Right atrium auricular region (tissue), 2 donors: ENCODE data around the gene CENPT. TPM values are rescaled to one million over a fixed set of nuclear protein-coding genes. Genes with fewer than 3 reads are reported as not detected.

Source experiments
- DNase-seq: peaks from one replicate; pipeline ENCODE4 v3.0.0-alpha.2; 2019; ENCODE audit warnings: low spot score
- H3K27ac ChIP-seq, 2 donors: fragments of 200-600 bp; sonication (generic); 1 replicate in 1 of 2; 2 replicates in 1 of 2; pipeline ENCODE4 v1.5.1; 2016 to 2019
- H3K27me3 ChIP-seq, 2 donors: fragments of 200-600 bp; sonication (generic); one replicate each; pipeline versions ENCODE4 v1.5.1 to v1.6.0; 2017 to 2019
- H3K36me3 ChIP-seq: fragments of 200-600 bp; sonication (generic); one replicate; pipeline ENCODE4 v1.5.1; 2016
- H3K4me1 ChIP-seq, 2 donors: fragments of 200-600 bp; sonication (generic); one replicate each; pipeline versions ENCODE4 v1.5.1 to v1.6.0; 2017 to 2019
- H3K4me3 ChIP-seq, 2 donors: fragments of 200-600 bp; sonication (generic); 1 replicate in 1 of 2; 2 replicates in 1 of 2; pipeline ENCODE4 v1.5.1; 2017 to 2019; ENCODE audit warnings: mild to moderate bottlenecking in 1 of 2, moderate library complexity in 1 of 2
- H3K9me3 ChIP-seq, 2 donors: fragments of 200-600 bp; sonication (generic); one replicate each; pipeline ENCODE4 v1.5.1; 2019
- CTCF ChIP-seq, 2 donors: fragments of 200-600 bp; sonication (generic); IDR thresholded peaks; one replicate each; pipeline ENCODE4 v1.5.1; 2019; ENCODE audit warnings: antibody characterized with exemption in 2 of 2
- total RNA-seq, 2 donors: library from RNA; depleted of rRNA; stranded (reverse); fragments of >200 nt; gene quantifications; one replicate each; pipeline ENCODE4 v1.1.0, GENCODE V29; 2016

CENPT gene
- 10 to 100 TPM in 1 of 2 donors, 1 to 10 TPM in 1; 8.7 to 19.1 TPM for total RNA-seq

- DNase-seq: no peak
- TF ChIP-seq CTCF (IDR thresholded peaks at IDR 0.05): no peak
- Histone ChIP-seq H3K9me3 (no peaks in the 10 kb centered on the region), H3K27ac (peak within 1 kb of the TSS; percentile 95), H3K4me1 (peaks cover 0 to 61% of the 10 kb centered on the region in 2 donors), H3K36me3 (no peaks in the 10 kb centered on the region), H3K4me3 (peak within 1 kb of the TSS; percentile 71 to 97), H3K27me3 (no peaks in the 10 kb centered on the region)
Measured at GRCh38 chr16:67847064-67847861, at the start of gene CENPT. TSS of gene CENPT (minus strand) at chr16:67847693. CDS start at chr16:67833859, 13,834 bp downstream.

- no peak overlapping the region for H3K4me3 ChIP-seq
- no peaks in the 10 kb centered on the region for H3K9me3 ChIP-seq
- TF ChIP-seq CTCF (IDR thresholded peaks at IDR 0.05): no peak
- peaks cover 0 to 39% of the 10 kb centered on the region in 2 donors for H3K4me1 ChIP-seq
- H3K27ac ChIP-seq: peak overlapping the region; percentile 56
- H3K36me3 ChIP-seq: peaks cover 8% of the 10 kb centered on the region
- DNase-seq: peak; percentile 81
- H3K27me3 ChIP-seq: no peaks in the 10 kb centered on the region
Measured at GRCh38 chr16:67897231-67897630, 49.7 kb upstream of the CENPT start.

GRCh38 chr16:67893743-67894399 lies 46.4 kb upstream of the CENPT start:
- H3K36me3 ChIP-seq: no peaks in the 10 kb centered on the region
- TF ChIP-seq CTCF (IDR thresholded peaks at IDR 0.05): no peak
- peak overlapping the region; percentile 82 to 99 for H3K4me3 ChIP-seq
- peak overlapping the region; percentile 90 to 97 for H3K27ac ChIP-seq
- H3K27me3 ChIP-seq: no peaks in the 10 kb centered on the region
- H3K9me3 ChIP-seq: no peaks in the 10 kb centered on the region
- peaks cover 0 to 39% of the 10 kb centered on the region in 2 donors for H3K4me1 ChIP-seq
- no peak for DNase-seq

- DNase-seq: peak; percentile 97
- peak within 1 kb of the TSS; percentile 82 to 99 for H3K4me3 ChIP-seq
Measured at GRCh38 chr16:67892899-67893742, 45.6 kb upstream of the CENPT start, which contains the start of gene PSKH1. TSS of gene PSKH1 (plus strand) at chr16:67893254. CDS start at chr16:67908750, 15,496 bp downstream.

More at GRCh38 chr16:67892899-67893742, 45.6 kb upstream of the CENPT start, which contains the start of gene PSKH1:
- Histone ChIP-seq H3K9me3 (no peaks in the 10 kb centered on the region), H3K4me1 (peaks cover 0 to 39% of the 10 kb centered on the region in 2 donors), H3K27ac (peak within 1 kb of the TSS; percentile 90 to 97), H3K36me3 (no peaks in the 10 kb centered on the region), H3K27me3 (no peaks in the 10 kb centered on the region)
- TF ChIP-seq CTCF (IDR thresholded peaks at IDR 0.05): peak in 1 of 2 donors; percentile 10
